Iris pigment epithelial cell (primary cell): Measurements from ENCODE around the gene APOL1.
A peak's percentile ranks its signal among the peaks of the same experiment; 100 is the strongest.
"Not testable (repeated sequence)": the region's sequence is repeated elsewhere in the genome, so short reads cannot be mapped to it uniquely, and the experiment has no call there.

Experiments
- DNase-seq: peaks from one replicate; pipeline ENCODE4 v3.0.0-alpha.2; 2011; ENCODE audit warnings: low read depth

Gene APOL1

GRCh38 chr22:36267058-36267457 lies 14.1 kb downstream of the APOL1 start:
- DNase-seq = no peak

- no peak for DNase-seq
Measured at GRCh38 chr22:36267896-36268485, 15.1 kb downstream of the APOL1 start.

- DNase-seq = not testable (repeated sequence)
Measured at GRCh38 chr22:36271231-36271630, 18.3 kb downstream of the APOL1 start.

GRCh38 chr22:36271951-36272350 lies 19.0 kb downstream of the APOL1 start:
- DNase-seq = not testable (repeated sequence)

- DNase-seq = no peak
Measured at GRCh38 chr22:36274531-36274930, 21.6 kb downstream of the APOL1 start.

- DNase-seq = peak; percentile 59
Measured at GRCh38 chr22:36277482-36278291, 24.8 kb downstream of the APOL1 start.

- DNase-seq = peak; percentile 51
Measured at GRCh38 chr22:36279219-36279666, 26.3 kb downstream of the APOL1 start.

GRCh38 chr22:36280379-36280778 lies 27.4 kb downstream of the APOL1 start:
- DNase-seq = no peak

- DNase-seq = no peak
Measured at GRCh38 chr22:36281781-36282327, 28.9 kb downstream of the APOL1 start.

- DNase-seq = no peak
Measured at GRCh38 chr22:36282328-36282831, 29.4 kb downstream of the APOL1 start.

GRCh38 chr22:36284171-36284571 lies 31.2 kb downstream of the APOL1 start:
- no peak for DNase-seq

GRCh38 chr22:36285017-36285416 lies 32.1 kb downstream of the APOL1 start:
- no peak for DNase-seq

GRCh38 chr22:36285545-36285944 lies 32.6 kb downstream of the APOL1 start:
- DNase-seq = no peak

GRCh38 chr22:36286096-36286957 lies 33.4 kb downstream of the APOL1 start:
- peak; percentile 75 for DNase-seq

- no peak for DNase-seq
Measured at GRCh38 chr22:36287881-36288515, 35.1 kb downstream of the APOL1 start.

- DNase-seq = no peak
Measured at GRCh38 chr22:36288571-36289405, 35.9 kb downstream of the APOL1 start.

- DNase-seq = no peak
Measured at GRCh38 chr22:36289406-36289870, 36.5 kb downstream of the APOL1 start.

- not testable (repeated sequence) for DNase-seq
Measured at GRCh38 chr22:36289948-36290371, 37.0 kb downstream of the APOL1 start.

GRCh38 chr22:36290391-36291075 lies 37.6 kb downstream of the APOL1 start:
- not testable (repeated sequence) for DNase-seq
